Astrocyte (in vitro differentiated cells and primary cell): Measurements from ENCODE around the gene ALDOA.

Source experiments
- EZH2 ChIP-seq: IDR thresholded peaks from 2 replicates; pipeline ENCODE4 v1.6.1; 2012; ENCODE audit warnings: mild to moderate bottlenecking, low read length, inconsistent platforms; ENCODE audit not compliant: insufficient read depth
- TF ChIP-seq, protein P1 (sequence below): IDR thresholded peaks from 2 replicates; pipeline ENCODE4 v1.5.1; 2011; ENCODE audit warnings: low read depth, mild to moderate bottlenecking, inconsistent platforms, low read length, moderate library complexity; ENCODE audit not compliant: insufficient read depth

GRCh38 chr16:30096105-30096861, 30.7 kb downstream of the ALDOA start, which contains the start of gene YPEL3:
- TF ChIP-seq, protein P1, sequence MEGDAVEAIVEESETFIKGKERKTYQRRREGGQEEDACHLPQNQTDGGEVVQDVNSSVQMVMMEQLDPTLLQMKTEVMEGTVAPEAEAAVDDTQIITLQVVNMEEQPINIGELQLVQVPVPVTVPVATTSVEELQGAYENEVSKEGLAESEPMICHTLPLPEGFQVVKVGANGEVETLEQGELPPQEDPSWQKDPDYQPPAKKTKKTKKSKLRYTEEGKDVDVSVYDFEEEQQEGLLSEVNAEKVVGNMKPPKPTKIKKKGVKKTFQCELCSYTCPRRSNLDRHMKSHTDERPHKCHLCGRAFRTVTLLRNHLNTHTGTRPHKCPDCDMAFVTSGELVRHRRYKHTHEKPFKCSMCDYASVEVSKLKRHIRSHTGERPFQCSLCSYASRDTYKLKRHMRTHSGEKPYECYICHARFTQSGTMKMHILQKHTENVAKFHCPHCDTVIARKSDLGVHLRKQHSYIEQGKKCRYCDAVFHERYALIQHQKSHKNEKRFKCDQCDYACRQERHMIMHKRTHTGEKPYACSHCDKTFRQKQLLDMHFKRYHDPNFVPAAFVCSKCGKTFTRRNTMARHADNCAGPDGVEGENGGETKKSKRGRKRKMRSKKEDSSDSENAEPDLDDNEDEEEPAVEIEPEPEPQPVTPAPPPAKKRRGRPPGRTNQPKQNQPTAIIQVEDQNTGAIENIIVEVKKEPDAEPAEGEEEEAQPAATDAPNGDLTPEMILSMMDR = no peak
- TF ChIP-seq EZH2 = no peak
